BLaER1 treated with 17β-estradiol and CSF1 and Interleukin-3, amounts not matched to agents 10 nM and 100 nM (cell line): ENCODE results near the gene MALSU1.
A peak's percentile ranks its signal among the peaks of the same experiment; 100 is the strongest.
"Not testable (repeated sequence)": the region's sequence is repeated elsewhere in the genome, so short reads cannot be mapped to it uniquely, and the experiment has no call there.

Experiments used
- H3K27ac ChIP-seq, 11 experiments: shearing (Covaris generic); formaldehyde crosslinking; 2 replicates each; pipeline ENCODE4 v1.8.1; 2022
- H3K27me3 ChIP-seq, 11 experiments: shearing (Covaris generic); formaldehyde crosslinking; 2 replicates each; pipeline ENCODE4 v1.8.1; 2022
- H3K36me3 ChIP-seq, 11 experiments: shearing (Covaris generic); formaldehyde crosslinking; 2 replicates each; pipeline ENCODE4 v1.8.1; 2022
- H3K4me1 ChIP-seq, 10 experiments: shearing (Covaris generic); formaldehyde crosslinking; 2 replicates each; pipeline ENCODE4 v1.8.1; 2022
- H3K4me2 ChIP-seq, 11 experiments: shearing (Covaris generic); formaldehyde crosslinking; 2 replicates each; pipeline ENCODE4 v1.8.1; 2022
- H3K4me3 ChIP-seq, 10 experiments: shearing (Covaris generic); formaldehyde crosslinking; 2 replicates each; pipeline ENCODE4 v1.8.1; 2022
- H3K9ac ChIP-seq, 11 experiments: shearing (Covaris generic); formaldehyde crosslinking; 2 replicates each; pipeline ENCODE4 v1.8.1; 2022
- H3K9me3 ChIP-seq, 11 experiments: shearing (Covaris generic); formaldehyde crosslinking; replicated peaks in 1 of 11; 2 replicates each; pipeline ENCODE4 v1.8.1; 2022
- H4K20me1 ChIP-seq, 11 experiments: shearing (Covaris generic); formaldehyde crosslinking; 2 replicates each; pipeline ENCODE4 v1.8.1; 2022
- Cebpa-rat ChIP-seq, 11 experiments: shearing (Covaris generic); IDR thresholded peaks; 2 replicates each; pipeline ENCODE4 v1.8.1; 2022

MALSU1 gene

GRCh38 chr7:23293500-23294073 is 5.6 kb upstream of the MALSU1 start:
- Histone ChIP-seq H3K4me2 (peak overlapping the region in 4 of 11 experiments; percentile 21 to 41 (median 34); a peak in 6 of 22 replicates), H3K4me3 (no peak overlapping the region)

GRCh38 chr7:23294549-23295400 is 4.4 kb upstream of the MALSU1 start:
- Histone ChIP-seq H3K4me1 (peaks cover under 1 to 13% (median 9%) of the 10 kb centered on the region in 10 experiments; a peak in 15 of 20 replicates), H3K9me3 (no peaks in the 10 kb centered on the region), H3K4me3 (no peak overlapping the region), H3K27ac (no peak overlapping the region; a peak in 1 of 22 replicates), H3K27me3 (no peaks in the 10 kb centered on the region), H3K36me3 (no peaks in the 10 kb centered on the region), H4K20me1 (0 out of 22 replicates have a peak, but pooled peaks cover 0 to 2% (median 0%) of the 10 kb centered on the region in 11 experiments), H3K9ac (no peak overlapping the region), H3K4me2 (peak overlapping the region in 8 of 11 experiments; percentile 6 to 41 (median 21); a peak in 8 of 22 replicates)
- TF ChIP-seq Cebpa-rat (IDR thresholded peaks at IDR 0.05), result peak in 8 of 11 experiments; percentile 20 to 78 (median 66); a peak in 12 of 22 replicates

More at GRCh38 chr7:23293500-23294073, 5.6 kb upstream of the MALSU1 start:
- H3K27ac ChIP-seq, result no peak overlapping the region
- H3K4me1 ChIP-seq, result peaks cover 0 to 10% (median 8%) of the 10 kb centered on the region in 10 experiments; a peak in 13 of 20 replicates
- no peak for TF ChIP-seq Cebpa-rat (IDR thresholded peaks at IDR 0.05)
- H3K9ac ChIP-seq, result no peak overlapping the region
- 0 out of 22 replicates have a peak, but pooled peaks cover 0 to 1% (median 0%) of the 10 kb centered on the region in 11 experiments for H3K9me3 ChIP-seq
- H3K27me3 ChIP-seq, result no peaks in the 10 kb centered on the region
- no peaks in the 10 kb centered on the region for H4K20me1 ChIP-seq
- H3K36me3 ChIP-seq, result no peaks in the 10 kb centered on the region

GRCh38 chr7:23295401-23295697 is 3.8 kb upstream of the MALSU1 start:
- no peaks in the 10 kb centered on the region for H3K27me3 ChIP-seq
- peaks cover 0 to 6% (median 0%) of the 10 kb centered on the region in 11 experiments; a peak in 3 of 22 replicates for H4K20me1 ChIP-seq
- no peak overlapping the region for H3K4me3 ChIP-seq
- no peaks in the 10 kb centered on the region for H3K9me3 ChIP-seq
- H3K4me1 ChIP-seq, result peaks cover 6 to 19% (median 14%) of the 10 kb centered on the region in 10 experiments
- H3K9ac ChIP-seq, result no peak overlapping the region
- H3K36me3 ChIP-seq, result peaks cover 0 to 1% (median 0%) of the 10 kb centered on the region in 11 experiments; a peak in 1 of 22 replicates
- peak in 1 of 11 experiments; percentile 13; a peak in 1 of 22 replicates for TF ChIP-seq Cebpa-rat (IDR thresholded peaks at IDR 0.05)
- H3K27ac ChIP-seq, result no peak overlapping the region
- peak overlapping the region in 7 of 11 experiments; percentile 6 to 41 (median 21); a peak in 8 of 22 replicates for H3K4me2 ChIP-seq

- Histone ChIP-seq H3K36me3 (peaks cover 16 to 31% (median 25%) of the 10 kb centered on the region in 11 experiments), H4K20me1 (peaks cover 0 to 17% (median 4%) of the 10 kb centered on the region in 11 experiments; a peak in 6 of 22 replicates), H3K4me1 (peaks cover 17 to 33% (median 25%) of the 10 kb centered on the region in 10 experiments), H3K9me3 (no peaks in the 10 kb centered on the region), H3K4me3 (peak overlapping the region; percentile 80 to 99 (median 91); a peak in 17 of 20 replicates), H3K9ac (peak overlapping the region in 7 of 11 experiments; percentile 11 to 92 (median 88); a peak in 8 of 22 replicates), H3K27ac (peak overlapping the region; percentile 72 to 89 (median 82)), H3K27me3 (no peaks in the 10 kb centered on the region), H3K4me2 (peak overlapping the region; percentile 64 to 93 (median 86))
- no peak for TF ChIP-seq Cebpa-rat (IDR thresholded peaks at IDR 0.05)
Observed at GRCh38 chr7:23298141-23298881, 828 bp upstream of the MALSU1 start.

GRCh38 chr7:23299770-23300300 is 696 bp downstream of the MALSU1 start:
- Histone ChIP-seq H3K9ac (peak overlapping the region; percentile 82 to 94 (median 88)), H3K27me3 (no peaks in the 10 kb centered on the region), H3K4me3 (peak overlapping the region; percentile 80 to 99 (median 91)), H3K27ac (peak overlapping the region; percentile 68 to 89 (median 82)), H3K4me1 (peaks cover 14 to 30% (median 22%) of the 10 kb centered on the region in 10 experiments), H3K9me3 (peaks cover 0 to 5% (median 0%) of the 10 kb centered on the region in 11 experiments; a peak in 3 of 22 replicates), H4K20me1 (peaks cover 0 to 26% (median 5%) of the 10 kb centered on the region in 11 experiments; a peak in 7 of 22 replicates), H3K36me3 (peaks cover 31 to 46% (median 40%) of the 10 kb centered on the region in 11 experiments), H3K4me2 (peak overlapping the region; percentile 82 to 95 (median 89))
- TF ChIP-seq Cebpa-rat (IDR thresholded peaks at IDR 0.05), result no peak

GRCh38 chr7:23306936-23307521 is 7.9 kb downstream of the MALSU1 start:
- peaks cover 0 to 10% (median 0%) of the 10 kb centered on the region in 11 experiments; a peak in 4 of 22 replicates for H3K9me3 ChIP-seq
- H3K4me2 ChIP-seq, result no peak overlapping the region
- H3K27ac ChIP-seq, result no peak overlapping the region
- TF ChIP-seq Cebpa-rat (IDR thresholded peaks at IDR 0.05), result no peak
- H3K4me1 ChIP-seq, result peaks cover under 1 to 14% (median 6%) of the 10 kb centered on the region in 10 experiments; a peak in 12 of 20 replicates
- no peak overlapping the region for H3K9ac ChIP-seq
- H4K20me1 ChIP-seq, result peaks cover 0 to 64% (median 9%) of the 10 kb centered on the region in 11 experiments; a peak in 12 of 22 replicates
- peaks cover 74 to 95% (median 91%) of the 10 kb centered on the region in 11 experiments for H3K36me3 ChIP-seq
- no peaks in the 10 kb centered on the region for H3K27me3 ChIP-seq
- no peak overlapping the region for H3K4me3 ChIP-seq

- Histone ChIP-seq H3K9me3 (peaks cover 0 to 10% (median 0%) of the 10 kb centered on the region in 11 experiments; a peak in 4 of 22 replicates), H3K9ac (no peak overlapping the region), H3K4me1 (peaks cover 0 to 19% (median 7%) of the 10 kb centered on the region in 10 experiments; a peak in 11 of 20 replicates), H3K4me3 (no peak overlapping the region), H3K4me2 (no peak overlapping the region), H4K20me1 (peaks cover 0 to 49% (median 9%) of the 10 kb centered on the region in 11 experiments; a peak in 12 of 22 replicates), H3K27ac (no peak overlapping the region), H3K27me3 (no peaks in the 10 kb centered on the region), H3K36me3 (peaks cover 57 to 77% (median 73%) of the 10 kb centered on the region in 11 experiments)
- no peak for TF ChIP-seq Cebpa-rat (IDR thresholded peaks at IDR 0.05)
Observed at GRCh38 chr7:23308754-23309153, 9.6 kb downstream of the MALSU1 start.

GRCh38 chr7:23312141-23312540 is 13.0 kb downstream of the MALSU1 start:
- peaks cover 0 to 16% (median 8%) of the 10 kb centered on the region in 11 experiments; a peak in 11 of 22 replicates for H4K20me1 ChIP-seq
- peaks cover 33 to 49% (median 42%) of the 10 kb centered on the region in 11 experiments for H3K36me3 ChIP-seq
- not testable (repeated sequence) for H3K9ac ChIP-seq, H3K27ac ChIP-seq, H3K9me3 ChIP-seq, H3K4me3 ChIP-seq, H3K27me3 ChIP-seq
- peaks cover 0 to 19% (median 7%) of the 10 kb centered on the region in 10 experiments; a peak in 11 of 20 replicates for H3K4me1 ChIP-seq
- peak overlapping the region in 7 of 11 experiments; percentile 14 to 37 (median 26); a peak in 6 of 22 replicates for H3K4me2 ChIP-seq
